Stimulated activated CD8-positive, alpha-beta memory T cell treated with anti-CD3 and anti-CD28 coated beads, Interleukin-2, amount 100 ng/mL, for 48 hours (primary cell): ENCODE measurements around the gene TTF2.
"Not testable (repeated sequence)": the region's sequence is repeated elsewhere in the genome, so short reads cannot be mapped to it uniquely, and the experiment has no call there.

Experiments
- DNase-seq, 2 donors: peaks; one replicate each; pipeline ENCODE4 v3.0.0-alpha.2; 2020; ENCODE audit warnings: low read depth in 2 of 2

Gene TTF2

GRCh38 chr1:117093091-117093534, 33.0 kb downstream of the TTF2 start:
- no peak for DNase-seq

GRCh38 chr1:117093870-117094621, 33.9 kb downstream of the TTF2 start:
- no peak for DNase-seq

GRCh38 chr1:117094841-117095604, 34.9 kb downstream of the TTF2 start:
- DNase-seq = no peak

GRCh38 chr1:117096951-117097408, 36.9 kb downstream of the TTF2 start:
- no peak for DNase-seq

GRCh38 chr1:117097443-117097842, 37.3 kb downstream of the TTF2 start:
- DNase-seq = no peak

GRCh38 chr1:117098287-117098890, 38.3 kb downstream of the TTF2 start:
- DNase-seq = no peak

GRCh38 chr1:117101334-117101733, 41.2 kb downstream of the TTF2 start:
- DNase-seq = no peak

- not testable (repeated sequence) for DNase-seq
These were observed 41.7 kb downstream of the TTF2 start for GRCh38 chr1:117101858-117102257.

GRCh38 chr1:117104986-117105385, 44.9 kb downstream of the TTF2 start:
- DNase-seq = no peak

GRCh38 chr1:117105722-117106121, 45.6 kb downstream of the TTF2 start:
- DNase-seq = no peak

- DNase-seq = no peak
These were observed 46.4 kb downstream of the TTF2 start for GRCh38 chr1:117106478-117106877.

GRCh38 chr1:117107364-117107763, 47.2 kb downstream of the TTF2 start:
- no peak for DNase-seq

- DNase-seq = no peak
These were observed 50.6 kb downstream of the TTF2 start for GRCh38 chr1:117110774-117111173.

GRCh38 chr1:117112047-117112717, 52.1 kb downstream of the TTF2 start:
- no peak for DNase-seq

GRCh38 chr1:117113199-117113598, 53.1 kb downstream of the TTF2 start:
- DNase-seq = no peak

GRCh38 chr1:117114877-117115276, 54.8 kb downstream of the TTF2 start:
- DNase-seq = no peak

- DNase-seq = no peak
These were observed 56.1 kb downstream of the TTF2 start for GRCh38 chr1:117116090-117116783.

GRCh38 chr1:117116784-117117130, 56.6 kb downstream of the TTF2 start:
- DNase-seq = no peak

- no peak for DNase-seq
These were observed 57.6 kb downstream of the TTF2 start for GRCh38 chr1:117117697-117118096.

- DNase-seq = no peak
These were observed 58.0 kb downstream of the TTF2 start for GRCh38 chr1:117118137-117118536.

- DNase-seq = not testable (repeated sequence)
These were observed 59.0 kb downstream of the TTF2 start for GRCh38 chr1:117119144-117119543.
